ENCODE measurements around the gene HDAC4. TPM values are rescaled to one million over a fixed set of nuclear protein-coding genes. Genes with fewer than 3 reads are reported as not detected.

Gene HDAC4
- total and polyA plus RNA-seq, 2 of the 8 experiments (the other 6 are each of a cell fraction or from before 2014, with no cell fraction given), result 15.4 to 31.5 TPM

DNA sequence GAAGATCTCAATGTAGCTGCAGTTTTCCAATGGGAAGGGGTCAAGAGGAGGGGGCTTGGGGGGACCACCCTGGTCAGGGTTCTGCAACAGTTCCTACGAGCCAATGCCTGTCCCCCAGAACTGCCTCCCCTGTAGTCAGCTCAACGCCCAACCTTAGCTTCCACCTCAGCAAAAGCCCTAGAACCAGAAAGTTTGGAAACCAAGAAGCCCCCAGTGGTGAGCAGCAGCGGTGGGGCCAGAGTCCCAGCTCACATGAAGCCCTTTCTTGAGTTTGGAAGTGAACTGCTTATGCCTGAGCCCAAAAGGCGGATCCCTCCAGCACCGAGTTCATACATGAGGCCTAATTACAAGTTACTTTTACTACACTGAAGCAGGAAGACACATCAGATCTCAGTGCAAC is 162.4 kb downstream of the HDAC4 start:
- H2BK20ac ChIP-seq (ENCODE audit: low read length), result no peak overlapping the region
- H3K23ac ChIP-seq (ENCODE audit: insufficient read length), result no peak overlapping the region
- H3K36me3 ChIP-seq (ENCODE audit: control insufficient read depth in 2 of 4, insufficient read depth in 4 of 4, low read length in 3 of 4), result no peaks in the 10 kb centered on the region; a peak in 1 of 8 replicates
- no peak overlapping the region for H4K91ac ChIP-seq (replicated peaks; ENCODE audit: insufficient read length, low read length)
- no peaks in the 10 kb centered on the region for H3K23me2 ChIP-seq (ENCODE audit: low read depth, low read length)
- H4K8ac ChIP-seq (ENCODE audit: extremely low read depth, insufficient read depth, low read length), result no peak overlapping the region
- H3K9ac ChIP-seq (replicated peaks in 1 of 4; ENCODE audit: extremely low read depth in 1 of 4, low read depth in 3 of 4, low read length in 3 of 4), result no peak overlapping the region
- no peak overlapping the region for H2BK120ac ChIP-seq (replicated peaks; ENCODE audit: low read depth, low read length)
- no peak overlapping the region for H2AK5ac ChIP-seq (ENCODE audit: low read depth, low read length)
- POLR2A ChIA-PET (ENCODE audit: partially characterized antibody), result interaction anchor here (1.2 kb wide), 1 partner anchor 9 kb away, joined by 3 read pairs; no protein-coding TSS in a partner anchor
- H2BK5ac ChIP-seq (ENCODE audit: low read depth, low read length), result no peak overlapping the region
- no peak overlapping the region for H3K18ac ChIP-seq (ENCODE audit: extremely low read depth, low read length)
- no peak for FAIRE-seq
- no peak overlapping the region for H4K5ac ChIP-seq (ENCODE audit: insufficient read length, low read depth, low read length)
- H3K9me3 ChIP-seq (ENCODE audit: insufficient read depth in 2 of 2, low read depth in 1 of 2, low read length in 1 of 2), result no peaks in the 10 kb centered on the region
- H3K56ac ChIP-seq (replicated peaks; ENCODE audit: insufficient read length, low read depth, low read length), result no peak overlapping the region
- peaks cover 3% of the 10 kb centered on the region; the same call in 1 of the 2 replicates for H3K79me1 ChIP-seq (ENCODE audit: low read depth, low read length)
- H3K27me3 ChIP-seq (replicated peaks in 1 of 4; ENCODE audit: control insufficient read depth in 3 of 4, extremely low read depth in 1 of 4, insufficient read depth in 3 of 4, low read length in 3 of 4), result no peaks in the 10 kb centered on the region
- 100% methylated on average over 5 of the region's 5 CpGs; no CpG with 5 or more reads in 1 of the 2 experiments for WGBS, 2 experiments (ENCODE audit: extremely low coverage in 1 of 2, insufficient coverage in 1 of 2, insufficient read length in 1 of 2, insufficient replicate concordance in 2 of 2, low coverage in 1 of 2, low lambda C conversion rate in 2 of 2, missing lambda C conversion rate in 1 of 2)
- H3K27ac ChIP-seq (ENCODE audit: low read depth, low read length), result no peak overlapping the region
- no peak overlapping the region for H3K4me3 ChIP-seq (ENCODE audit: extremely low read depth in 1 of 4, insufficient read depth in 2 of 4, low read depth in 3 of 4, low read length in 4 of 4)
- no peak overlapping the region for H2BK12ac ChIP-seq (ENCODE audit: low read depth, low read length)
- DNase-seq (ENCODE audit: low read depth in 1 of 2, low spot score in 2 of 2), result no peak
- no peak overlapping the region for H3K4ac ChIP-seq (replicated peaks; ENCODE audit: insufficient read length, low read depth, low read length)
- CTCF ChIA-PET (ENCODE audit: partially characterized antibody), result no interaction called here
- H3K4me2 ChIP-seq (ENCODE audit: insufficient read depth in 1 of 2, low read depth in 2 of 2, low read length in 2 of 2), result no peak overlapping the region
- no peak overlapping the region for H2AFZ ChIP-seq (ENCODE audit: low read length)
- peaks cover 0 to 2% (median 0%) of the 10 kb centered on the region in 4 experiments; a peak in 1 of 7 replicates for H3K4me1 ChIP-seq (replicated peaks in 1 of 4; ENCODE audit: control insufficient read depth in 3 of 4, insufficient read depth in 4 of 4, low read length in 3 of 4)
- no peak overlapping the region for H3K14ac ChIP-seq (ENCODE audit: insufficient read length)
- no peak for TF ChIP-seq CBX8 (IDR thresholded peaks at IDR 0.05; ENCODE audit: borderline replicate concordance, low read depth, low read length)
- H2BK15ac ChIP-seq (ENCODE audit: low read length), result no peak overlapping the region
- peaks cover 2 to 53% of the 10 kb centered on the region in 2 experiments; a peak in 3 of 4 replicates for H3K79me2 ChIP-seq (ENCODE audit: control insufficient read depth in 1 of 2, insufficient read depth in 2 of 2, low read length in 2 of 2)
- peaks cover 4 to 6% of the 10 kb centered on the region in 2 experiments for H4K20me1 ChIP-seq (replicated peaks in 1 of 2; ENCODE audit: control insufficient read depth in 1 of 2, insufficient read depth in 2 of 2, low read length in 2 of 2)

Data from H1 (cell line).